CD1c-positive myeloid dendritic cell (primary cell): Measurements from ENCODE around the gene CTNND2.
"Not testable (repeated sequence)": the region's sequence is repeated elsewhere in the genome, so short reads cannot be mapped to it uniquely, and the experiment has no call there.

ENCODE experiments used
- DNase-seq: peaks from one replicate; pipeline ENCODE4 v3.0.0-alpha.2; 2016; ENCODE audit errors: extremely low spot score

The CTNND2 gene

DNA sequence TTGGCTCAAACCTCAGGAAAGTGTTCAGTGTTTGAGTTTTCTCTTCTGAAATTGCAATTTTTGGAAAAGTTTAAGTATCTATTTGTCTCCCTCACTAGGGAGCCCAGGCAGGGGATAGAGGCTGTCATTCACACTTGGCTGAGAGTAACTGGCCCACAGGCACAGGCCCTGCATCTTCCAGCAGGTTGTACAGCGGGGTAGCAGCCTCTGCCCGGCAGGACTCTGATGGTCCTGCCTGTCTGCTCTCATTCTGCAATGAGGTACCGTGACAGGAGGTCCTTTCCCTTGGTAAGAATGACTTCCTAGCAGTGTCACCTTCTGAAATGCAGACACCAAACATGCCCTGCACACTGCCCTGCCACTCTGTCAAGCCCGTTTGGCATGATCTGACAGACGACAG, 860.4 kb downstream of the CTNND2 start:
- DNase-seq, result no peak

DNA sequence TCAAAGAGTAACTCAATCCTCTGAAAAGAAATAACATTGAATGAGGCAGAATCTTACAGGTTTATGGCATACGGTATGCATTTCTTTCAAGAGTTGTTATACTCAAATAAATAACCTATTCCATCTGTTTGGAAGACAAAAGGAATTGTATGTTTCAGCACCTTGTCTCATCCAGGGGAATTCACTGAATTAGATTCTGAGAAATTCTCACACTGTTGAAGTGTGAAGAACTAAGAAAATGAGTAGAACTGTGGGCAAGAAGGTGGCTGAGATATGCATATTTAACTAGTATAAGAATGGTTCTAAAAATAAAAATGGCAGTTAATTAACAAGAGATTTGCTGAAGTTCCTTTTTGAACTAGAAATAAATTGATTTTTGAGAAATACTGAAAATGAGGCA, 863.9 kb downstream of the CTNND2 start:
- no peak for DNase-seq

GRCh38 chr5:11038772-11039171, 865.5 kb downstream of the CTNND2 start:
- no peak for DNase-seq

DNA sequence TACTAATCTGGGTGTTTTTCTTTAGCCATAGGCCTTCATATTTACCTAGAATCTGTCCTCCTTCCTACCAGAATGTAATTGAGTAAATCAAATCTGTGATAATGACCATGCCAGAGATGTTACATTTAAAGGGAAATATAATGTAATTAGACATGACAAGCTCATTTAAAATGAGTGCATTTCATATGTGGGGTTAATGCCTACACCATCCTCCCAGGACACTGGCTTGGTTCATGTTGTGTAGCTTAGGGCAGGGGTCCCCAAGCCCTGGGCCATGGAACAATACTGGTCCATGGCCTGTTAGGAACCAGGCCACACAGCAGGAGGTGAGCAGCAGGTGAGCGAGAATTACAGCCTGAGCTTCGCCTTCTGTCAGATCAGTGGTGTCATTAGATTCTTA, 866.3 kb downstream of the CTNND2 start:
- no peak for DNase-seq

- DNase-seq, result no peak
Observed at GRCh38 chr5:11037080-11037479, 867.2 kb downstream of the CTNND2 start.

DNA sequence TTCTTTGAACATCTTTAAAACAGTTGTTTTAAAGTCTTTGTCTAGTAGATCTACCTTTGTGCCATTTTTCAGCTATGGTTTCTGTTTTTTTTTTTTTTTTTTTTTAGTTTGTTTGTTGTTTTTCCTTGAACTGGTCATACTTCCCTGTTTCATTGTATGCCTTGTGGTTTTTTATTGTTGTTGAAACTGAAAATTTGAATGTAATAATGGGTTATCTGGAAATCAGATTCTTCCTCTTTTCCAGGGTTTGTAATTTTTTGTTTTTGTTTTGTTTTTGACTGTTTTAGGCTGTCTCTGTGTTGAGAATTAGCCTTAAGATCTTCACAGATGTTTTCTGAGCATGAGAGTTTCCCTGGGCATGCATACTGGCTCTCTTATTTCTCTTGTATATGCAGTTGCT, 873.6 kb downstream of the CTNND2 start:
- DNase-seq, result peak; percentile 65

DNA sequence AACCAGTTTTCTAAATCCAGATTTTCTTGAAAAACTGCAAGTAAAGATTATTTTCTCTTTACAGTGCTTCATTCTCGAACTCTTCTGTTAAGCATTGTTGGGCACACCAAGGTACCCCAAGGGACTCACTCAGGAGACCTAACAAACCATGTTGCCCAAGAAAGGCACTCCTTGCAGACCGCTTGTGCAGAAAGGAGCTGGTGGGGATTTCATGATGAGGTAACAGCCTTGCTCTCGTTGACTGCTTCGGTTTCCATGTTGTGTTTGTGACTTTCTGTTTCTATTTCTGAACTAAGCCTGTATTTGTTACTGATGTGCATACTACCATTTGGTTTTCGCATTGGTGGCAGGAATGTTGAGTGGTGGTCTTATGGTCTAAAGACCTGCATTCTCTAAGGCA, 876.6 kb downstream of the CTNND2 start:
- no peak for DNase-seq

- DNase-seq, result no peak
Observed at GRCh38 chr5:11026543-11026942, 877.7 kb downstream of the CTNND2 start.

DNA sequence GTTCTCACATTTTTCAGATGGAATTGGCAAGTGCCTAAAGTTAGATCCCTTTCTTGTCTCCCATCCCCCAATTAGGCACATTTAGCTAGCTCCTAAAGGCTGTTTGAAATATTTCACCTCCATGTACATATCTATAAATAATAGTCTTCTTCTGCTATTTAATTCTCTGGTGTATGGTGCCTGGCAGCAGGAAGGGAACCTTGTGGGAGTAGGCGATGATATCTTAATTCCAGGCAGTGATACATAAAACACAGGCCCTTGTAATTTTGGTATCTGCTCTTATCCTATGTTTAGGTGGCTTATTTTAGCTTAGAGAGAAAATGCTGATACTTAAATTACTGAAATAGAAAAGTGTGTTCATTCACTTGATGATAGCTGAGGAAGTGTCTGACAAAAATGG, 880.3 kb downstream of the CTNND2 start:
- no peak for DNase-seq

- DNase-seq, result no peak
Observed at GRCh38 chr5:11013793-11014192, 890.5 kb downstream of the CTNND2 start.

DNA sequence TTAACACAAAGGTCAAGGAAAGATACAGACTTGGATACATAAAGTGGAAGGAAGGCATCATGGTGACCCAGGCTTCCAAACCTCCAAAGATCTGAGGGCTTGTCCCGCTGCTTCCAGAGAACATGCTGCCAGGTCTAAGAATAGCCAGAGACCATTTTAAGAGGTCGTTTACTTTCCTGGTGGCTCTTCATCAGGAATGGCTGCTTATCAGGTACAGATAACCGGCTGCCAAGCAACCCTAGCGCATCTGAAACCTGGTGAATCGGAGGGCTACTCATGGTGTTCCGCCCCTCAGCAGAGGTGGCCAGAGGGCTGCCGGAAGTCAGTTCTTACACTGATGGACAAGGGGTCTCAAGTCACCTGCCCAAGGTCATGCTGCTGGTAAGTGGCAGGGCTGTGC, 892.0 kb downstream of the CTNND2 start:
- DNase-seq, result no peak

GRCh38 chr5:11010429-11011210, 893.6 kb downstream of the CTNND2 start:
- no peak for DNase-seq

- DNase-seq, result peak; percentile 4
Observed at GRCh38 chr5:11009576-11009975, 894.7 kb downstream of the CTNND2 start.

- DNase-seq, result peak; percentile 28
Observed at GRCh38 chr5:11007269-11007870, 896.9 kb downstream of the CTNND2 start.

- not testable (repeated sequence) for DNase-seq
Observed at GRCh38 chr5:11004523-11004922, 899.7 kb downstream of the CTNND2 start.

DNA sequence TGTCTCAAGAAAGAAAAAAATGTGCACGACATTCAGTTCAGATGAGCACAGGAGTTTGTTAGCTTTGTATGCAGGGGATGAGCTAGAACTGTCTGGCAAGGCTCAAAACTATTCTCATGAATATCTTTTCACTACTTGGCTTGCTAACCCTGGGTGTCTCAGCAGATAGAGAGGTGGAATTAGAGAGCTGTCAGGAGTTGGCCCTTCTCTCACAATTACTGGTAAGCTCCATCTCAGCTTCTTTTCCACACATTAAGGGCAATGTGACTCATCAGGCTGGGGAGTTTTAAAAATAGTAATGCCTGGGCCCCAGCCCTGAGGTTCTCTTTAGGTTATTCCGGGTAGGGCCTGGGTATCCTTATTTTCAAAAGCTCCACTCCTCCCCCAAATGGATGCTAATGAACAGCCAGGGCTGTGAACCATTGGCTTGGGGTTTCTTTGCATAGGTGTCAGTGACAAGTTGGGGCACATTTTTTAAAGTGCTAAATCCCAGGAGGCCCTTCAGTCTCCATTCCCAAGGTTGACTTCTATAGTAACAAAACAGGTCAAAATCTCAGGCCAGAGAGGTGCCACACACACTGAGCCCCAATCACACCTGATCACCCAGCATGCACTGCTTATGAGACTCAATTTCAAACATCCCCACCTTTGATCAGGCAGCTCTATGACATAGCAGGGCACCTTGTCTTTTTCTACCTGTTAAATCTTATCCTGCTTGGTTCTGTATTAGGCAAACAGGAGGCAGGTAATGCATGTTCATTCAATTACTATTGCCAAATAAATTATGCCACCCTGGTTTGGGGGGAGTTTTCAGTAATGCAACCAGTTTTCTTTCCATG, 903.5 kb downstream of the CTNND2 start:
- DNase-seq, result no peak

DNA sequence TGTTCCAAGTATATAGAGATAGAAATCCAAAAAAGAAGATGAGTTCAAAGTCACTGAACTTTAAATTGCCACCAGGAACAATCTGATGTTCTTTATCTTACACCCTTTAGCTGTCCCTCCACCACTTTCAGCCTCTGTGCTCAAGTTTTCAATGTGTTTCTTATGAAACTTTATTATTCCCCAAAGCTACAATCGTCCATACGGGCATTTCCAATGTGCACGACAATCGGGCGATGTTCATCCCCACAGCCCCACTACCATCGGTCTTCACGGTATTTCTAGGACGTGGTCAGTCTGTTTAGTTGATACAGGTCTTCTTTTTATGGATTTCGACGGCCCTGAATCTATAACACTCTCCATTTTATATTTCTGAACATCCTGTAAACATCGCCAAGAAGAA, 904.5 kb downstream of the CTNND2 start:
- DNase-seq, result no peak

DNA sequence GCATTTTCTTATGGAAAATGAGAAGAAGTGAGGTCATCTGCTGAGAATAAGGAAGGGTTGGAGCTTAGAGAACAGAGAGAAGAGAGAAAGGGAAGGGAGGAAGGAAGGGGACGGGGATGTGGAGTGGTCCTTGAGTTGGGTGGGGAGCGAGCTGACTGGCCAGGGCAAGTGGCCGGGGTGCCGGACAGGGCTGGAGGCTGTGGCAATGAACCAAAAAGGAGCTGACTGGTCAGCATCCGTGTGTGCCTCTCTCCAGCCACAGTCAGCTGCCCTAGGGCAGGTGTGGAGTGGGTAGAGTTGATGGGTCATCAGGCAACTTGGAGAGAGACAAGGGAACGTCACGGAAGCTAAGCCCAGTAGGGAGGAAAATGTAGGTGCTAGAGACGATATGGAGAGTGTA, 908.4 kb downstream of the CTNND2 start:
- DNase-seq, result no peak

DNA sequence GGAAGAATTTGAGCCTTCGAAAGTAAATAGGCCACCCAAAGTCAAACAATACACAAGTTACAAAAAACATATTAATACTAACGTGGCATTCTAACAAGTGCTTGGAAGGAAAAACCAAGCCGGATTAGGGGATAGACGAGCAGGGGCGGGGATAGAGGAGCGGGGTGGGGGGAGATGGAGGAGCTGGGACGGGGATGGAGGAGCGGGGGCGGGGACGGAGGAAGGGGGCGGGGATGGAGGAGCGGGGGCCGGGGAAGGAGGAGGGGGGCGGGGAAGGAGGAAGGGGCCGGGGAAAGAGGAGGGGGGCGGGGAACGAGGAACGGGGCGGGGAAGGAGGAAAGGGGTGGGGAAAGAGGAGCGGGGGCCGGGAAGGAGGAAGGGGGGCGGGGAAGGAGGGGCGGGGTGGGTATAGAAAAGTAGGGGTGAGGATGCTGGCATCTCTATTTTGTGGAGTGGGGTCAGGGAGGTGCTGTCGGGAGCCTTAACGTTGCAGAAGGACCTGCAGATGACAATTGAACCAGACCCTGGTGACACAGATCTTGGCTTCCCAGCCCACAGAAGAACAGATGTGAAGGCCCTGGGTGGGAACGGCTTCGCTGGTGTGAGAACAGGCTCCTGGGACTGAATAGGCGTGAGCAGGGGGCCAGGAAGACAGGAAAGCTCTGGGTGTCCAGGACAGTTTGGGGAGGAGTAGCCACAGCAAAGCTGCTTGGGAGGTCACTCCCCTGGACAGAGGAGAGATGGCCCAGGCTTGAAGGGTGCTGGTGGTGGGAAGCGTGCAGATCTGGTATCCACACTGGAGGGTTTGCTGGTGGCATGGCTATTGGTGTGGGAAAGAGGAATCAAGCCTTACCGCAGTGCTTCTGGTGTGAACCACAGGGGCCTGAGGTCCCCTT, 909.9 kb downstream of the CTNND2 start:
- DNase-seq, result no peak

DNA sequence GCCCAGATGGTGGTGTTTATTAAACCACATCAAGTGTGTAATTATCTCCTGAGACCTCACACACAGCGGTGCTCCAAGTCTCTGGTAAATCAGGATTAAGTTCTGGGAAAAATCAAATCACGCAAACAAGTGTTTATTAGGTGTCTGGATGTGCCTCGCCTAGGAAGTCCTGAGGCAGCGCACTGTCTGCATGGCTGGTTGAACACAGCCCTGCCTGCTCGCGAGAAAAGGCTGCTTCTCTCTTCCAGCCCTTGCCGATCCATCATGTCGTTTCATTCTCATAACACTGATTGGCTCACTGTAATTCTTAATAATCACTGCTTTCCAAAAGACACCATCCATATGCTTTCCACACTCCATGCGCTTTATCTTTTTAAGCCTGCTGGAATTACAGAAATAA, 913.6 kb downstream of the CTNND2 start:
- no peak for DNase-seq

DNA sequence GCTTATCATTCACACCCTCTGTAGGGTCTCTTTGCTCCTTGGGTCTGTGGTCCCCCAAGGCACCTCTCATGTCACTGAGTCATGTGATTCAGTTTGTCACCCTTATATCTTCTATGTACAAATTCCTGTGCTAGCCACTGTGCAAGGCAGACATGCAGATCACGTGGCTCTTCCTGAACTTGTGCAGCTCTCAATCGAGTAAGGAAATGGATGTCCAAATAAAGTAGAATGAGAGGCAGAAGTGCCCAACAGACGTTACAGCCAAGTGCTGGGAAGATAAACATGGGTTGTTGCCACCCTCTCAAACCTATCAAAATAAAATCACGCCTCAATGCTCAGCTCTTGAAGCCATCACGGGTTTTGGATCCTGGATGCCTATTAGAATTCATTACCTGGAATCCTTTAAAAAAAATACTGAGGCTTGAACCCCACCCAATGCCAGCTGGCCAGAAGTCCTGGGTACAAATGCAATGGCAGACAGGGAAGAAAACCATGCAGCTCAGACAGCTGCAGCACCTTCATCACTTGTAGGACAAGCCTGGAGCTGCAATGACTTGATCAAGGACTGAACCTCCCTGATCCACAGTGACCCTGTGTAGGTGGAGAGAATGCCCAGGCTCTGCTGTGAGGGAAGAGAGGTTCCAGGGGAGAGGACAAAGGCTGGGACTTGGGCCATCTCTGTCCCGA, 914.5 kb downstream of the CTNND2 start:
- no peak for DNase-seq
